Measurements from ENCODE around the gene ZFP36L1. TPM values are rescaled to one million over a fixed set of nuclear protein-coding genes. Genes with fewer than 3 reads are reported as not detected.

Gene ZFP36L1
- total RNA-seq (2014; rRNA removed; shearing (Covaris generic)), result 47.8 and 73.1 TPM in 2 replicates

- Histone ChIP-seq H3K36me3 (replicated peaks; ENCODE audit: control insufficient read depth, insufficient read depth, low read length) (peaks cover 20% of the 10 kb centered on the region), H3K4me3 (ENCODE audit: insufficient read depth, low read depth, low read length) (peak within 1 kb of the TSS; percentile 88), H3K27me3 (ENCODE audit: control insufficient read depth, insufficient read depth, low read length) (no peaks in the 10 kb centered on the region)
- DNase-seq, result peak; percentile 95
Measured at GRCh38 chr14:68792979-68793733, at the start of gene ZFP36L1. Gene ZFP36L1 (minus strand): TSS chr14:68793067. CDS start chr14:68792938, 129 bp downstream.

- H3K4me3 ChIP-seq (ENCODE audit: insufficient read depth, low read depth, low read length), result no peak overlapping the region
- H3K36me3 ChIP-seq (replicated peaks; ENCODE audit: control insufficient read depth, insufficient read depth, low read length), result no peaks in the 10 kb centered on the region
- DNase-seq, result no peak
- peaks cover 2% of the 10 kb centered on the region; the same call in 1 of the 2 replicates for H3K27me3 ChIP-seq (ENCODE audit: control insufficient read depth, insufficient read depth, low read length)
Measured at GRCh38 chr14:68842298-68842697, 49.4 kb upstream of the ZFP36L1 start.

- Histone ChIP-seq H3K36me3 (replicated peaks; ENCODE audit: control insufficient read depth, insufficient read depth, low read length) (no peaks in the 10 kb centered on the region), H3K4me3 (ENCODE audit: insufficient read depth, low read depth, low read length) (no peak overlapping the region), H3K27me3 (ENCODE audit: control insufficient read depth, insufficient read depth, low read length) (peaks cover 2% of the 10 kb centered on the region; the same call in 1 of the 2 replicates)
- DNase-seq, result no peak
Measured at GRCh38 chr14:68841016-68841809, 48.3 kb upstream of the ZFP36L1 start.

- DNase-seq, result no peak
- H3K27me3 ChIP-seq (ENCODE audit: control insufficient read depth, insufficient read depth, low read length), result peaks cover 2% of the 10 kb centered on the region; the same call in 1 of the 2 replicates
- no peak overlapping the region for H3K4me3 ChIP-seq (ENCODE audit: insufficient read depth, low read depth, low read length)
- H3K36me3 ChIP-seq (replicated peaks; ENCODE audit: control insufficient read depth, insufficient read depth, low read length), result no peaks in the 10 kb centered on the region
Measured at GRCh38 chr14:68840454-68840853, 47.6 kb upstream of the ZFP36L1 start.

GRCh38 chr14:68836082-68836481 lies 43.2 kb upstream of the ZFP36L1 start:
- Histone ChIP-seq H3K36me3 (replicated peaks; ENCODE audit: control insufficient read depth, insufficient read depth, low read length) (no peaks in the 10 kb centered on the region), H3K4me3 (ENCODE audit: insufficient read depth, low read depth, low read length) (no peak overlapping the region), H3K27me3 (ENCODE audit: control insufficient read depth, insufficient read depth, low read length) (no peaks in the 10 kb centered on the region)
- no peak for DNase-seq

- no peak overlapping the region for H3K4me3 ChIP-seq (ENCODE audit: insufficient read depth, low read depth, low read length)
- H3K27me3 ChIP-seq (ENCODE audit: control insufficient read depth, insufficient read depth, low read length), result no peaks in the 10 kb centered on the region
- no peak for DNase-seq
- H3K36me3 ChIP-seq (replicated peaks; ENCODE audit: control insufficient read depth, insufficient read depth, low read length), result no peaks in the 10 kb centered on the region
Measured at GRCh38 chr14:68834816-68835215, 41.9 kb upstream of the ZFP36L1 start.

- Histone ChIP-seq H3K27me3 (ENCODE audit: control insufficient read depth, insufficient read depth, low read length) (no peaks in the 10 kb centered on the region), H3K36me3 (replicated peaks; ENCODE audit: control insufficient read depth, insufficient read depth, low read length) (no peaks in the 10 kb centered on the region), H3K4me3 (ENCODE audit: insufficient read depth, low read depth, low read length) (no peak overlapping the region)
- no peak for DNase-seq
Measured at GRCh38 chr14:68828698-68829097, 35.8 kb upstream of the ZFP36L1 start.

- no peaks in the 10 kb centered on the region for H3K27me3 ChIP-seq (ENCODE audit: control insufficient read depth, insufficient read depth, low read length)
- no peak for DNase-seq
- no peaks in the 10 kb centered on the region for H3K36me3 ChIP-seq (replicated peaks; ENCODE audit: control insufficient read depth, insufficient read depth, low read length)
- no peak overlapping the region for H3K4me3 ChIP-seq (ENCODE audit: insufficient read depth, low read depth, low read length)
Measured at GRCh38 chr14:68825729-68826128, 32.9 kb upstream of the ZFP36L1 start.

- Histone ChIP-seq H3K36me3 (replicated peaks; ENCODE audit: control insufficient read depth, insufficient read depth, low read length) (no peaks in the 10 kb centered on the region), H3K27me3 (ENCODE audit: control insufficient read depth, insufficient read depth, low read length) (no peaks in the 10 kb centered on the region), H3K4me3 (ENCODE audit: insufficient read depth, low read depth, low read length) (no peak overlapping the region)
- DNase-seq, result peak; percentile 92
Measured at GRCh38 chr14:68824517-68825347, 31.9 kb upstream of the ZFP36L1 start.

GRCh38 chr14:68824207-68824516 lies 31.3 kb upstream of the ZFP36L1 start:
- Histone ChIP-seq H3K4me3 (ENCODE audit: insufficient read depth, low read depth, low read length) (no peak overlapping the region), H3K27me3 (ENCODE audit: control insufficient read depth, insufficient read depth, low read length) (no peaks in the 10 kb centered on the region), H3K36me3 (replicated peaks; ENCODE audit: control insufficient read depth, insufficient read depth, low read length) (no peaks in the 10 kb centered on the region)
- no peak for DNase-seq

GRCh38 chr14:68823434-68824206 lies 30.8 kb upstream of the ZFP36L1 start:
- Histone ChIP-seq H3K4me3 (ENCODE audit: insufficient read depth, low read depth, low read length) (no peak overlapping the region), H3K36me3 (replicated peaks; ENCODE audit: control insufficient read depth, insufficient read depth, low read length) (no peaks in the 10 kb centered on the region), H3K27me3 (ENCODE audit: control insufficient read depth, insufficient read depth, low read length) (no peaks in the 10 kb centered on the region)
- DNase-seq, result peak; percentile 16

GRCh38 chr14:68822926-68823325 lies 30.1 kb upstream of the ZFP36L1 start:
- Histone ChIP-seq H3K4me3 (ENCODE audit: insufficient read depth, low read depth, low read length) (no peak overlapping the region), H3K36me3 (replicated peaks; ENCODE audit: control insufficient read depth, insufficient read depth, low read length) (no peaks in the 10 kb centered on the region), H3K27me3 (ENCODE audit: control insufficient read depth, insufficient read depth, low read length) (no peaks in the 10 kb centered on the region)
- DNase-seq, result peak; percentile 21

- Histone ChIP-seq H3K27me3 (ENCODE audit: control insufficient read depth, insufficient read depth, low read length) (no peaks in the 10 kb centered on the region), H3K4me3 (ENCODE audit: insufficient read depth, low read depth, low read length) (no peak overlapping the region), H3K36me3 (replicated peaks; ENCODE audit: control insufficient read depth, insufficient read depth, low read length) (no peaks in the 10 kb centered on the region)
- DNase-seq, result no peak
Measured at GRCh38 chr14:68822132-68822651, 29.3 kb upstream of the ZFP36L1 start.

All from H7 (cell line).